Body of pancreas (tissue), 4 donors: ENCODE results near the gene GAL. TPM values are rescaled to one million over a fixed set of nuclear protein-coding genes. Genes with fewer than 3 reads are reported as not detected.

Source experiments
- ATAC-seq: fragments of 150-250 bp; one replicate; pipeline ENCODE4 v1.9.1; 2016
- DNase-seq, 4 donors: peaks; one replicate each; pipeline ENCODE4 v3.0.0-alpha.2; 2019
- H3K27ac ChIP-seq, 4 donors: fragments of 200-600 bp; sonication (generic); 1 replicate in 3 of 4; 2 replicates in 1 of 4; pipeline versions ENCODE4 v1.5.1 to v1.6.1; 2016 to 2019; ENCODE audit warnings: mild to moderate bottlenecking in 1 of 4, mixed read lengths in 1 of 4, moderate library complexity in 1 of 4
- H3K27me3 ChIP-seq, 2 donors: fragments of 200-600 bp; sonication (generic); one replicate each; pipeline ENCODE4 v1.6.0; 2016; ENCODE audit warnings: mild to moderate bottlenecking in 1 of 2
- H3K36me3 ChIP-seq, 2 donors: fragments of 200-600 bp; sonication (generic); replicated peaks in 1 of 2; 2 replicates each; pipeline ENCODE4 v1.5.1; 2016; ENCODE audit warnings: low read depth in 2 of 2; ENCODE audit not compliant: insufficient read depth in 1 of 2
- H3K4me1 ChIP-seq: fragments of 200-600 bp; sonication (generic); one replicate; pipeline ENCODE4 v1.6.0; 2016
- H3K4me3 ChIP-seq, 2 donors: fragments of 200-600 bp; sonication (generic); 1 replicate in 1 of 2; 2 replicates in 1 of 2; pipeline ENCODE4 v1.5.1; 2016 to 2019
- H3K9me3 ChIP-seq, 3 donors: fragments of 200-600 bp; sonication (generic); 1 replicate in 2 of 3; 2 replicates in 1 of 3; pipeline ENCODE4 v1.5.1; 2016
- POLR2A ChIP-seq, 3 donors: fragments of 450-650 bp; IDR thresholded peaks; one replicate each; pipeline ENCODE4 v1.6.1; 2016; ENCODE audit warnings: antibody characterized with exemption in 3 of 3, mild to moderate bottlenecking in 2 of 3
- WGBS, 2 donors: methylation state at CpG; one replicate each; pipeline ENCODE4 v1.1.5; 2017; 5-methylcytosine and 5-hydroxymethylcytosine counted together
- intact Hi-C: fragments of 100-400 bp; cut with DNase I; formaldehyde crosslinking; loops from one replicate; pipeline ENCODE4 v1.15.1; 2023
- total RNA-seq, 2 donors: library from RNA; depleted of rRNA; stranded (reverse); fragments of >200 nt; gene quantifications; one replicate each; pipeline ENCODE4 v1.1.0, GENCODE V29; 2016
- TF ChIP-seq, protein P1 (sequence below), 7 experiments: fragments of 450-650 bp in 4 of 7; fragments of 200-600 bp in 3 of 7; sonication (generic) in 3 of 7; IDR thresholded peaks; one replicate each; pipeline ENCODE4 v1.5.1; 2016 to 2019; ENCODE audit warnings: antibody characterized with exemption in 7 of 7

GAL gene
- total RNA-seq, 2 donors from 2014 or later: 3.4 to 5.9 TPM

- Histone ChIP-seq H3K9me3 (peaks cover 0 to 6% (median 0%) of the 10 kb centered on the region in 3 donors), H3K27me3 (no peaks in the 10 kb centered on the region), H3K27ac (no peak overlapping the region), H3K4me3 (no peak overlapping the region), H3K4me1 (no peaks in the 10 kb centered on the region), H3K36me3 (no peaks in the 10 kb centered on the region)
- no peak for ATAC-seq
- 79 to 80% methylated on average over 8 of the region's 8 CpGs for WGBS, 2 donors
- intact Hi-C loops: no loop called here
- TF ChIP-seq POLR2A (IDR thresholded peaks at IDR 0.05): no peak
- TF ChIP-seq, protein P1, sequence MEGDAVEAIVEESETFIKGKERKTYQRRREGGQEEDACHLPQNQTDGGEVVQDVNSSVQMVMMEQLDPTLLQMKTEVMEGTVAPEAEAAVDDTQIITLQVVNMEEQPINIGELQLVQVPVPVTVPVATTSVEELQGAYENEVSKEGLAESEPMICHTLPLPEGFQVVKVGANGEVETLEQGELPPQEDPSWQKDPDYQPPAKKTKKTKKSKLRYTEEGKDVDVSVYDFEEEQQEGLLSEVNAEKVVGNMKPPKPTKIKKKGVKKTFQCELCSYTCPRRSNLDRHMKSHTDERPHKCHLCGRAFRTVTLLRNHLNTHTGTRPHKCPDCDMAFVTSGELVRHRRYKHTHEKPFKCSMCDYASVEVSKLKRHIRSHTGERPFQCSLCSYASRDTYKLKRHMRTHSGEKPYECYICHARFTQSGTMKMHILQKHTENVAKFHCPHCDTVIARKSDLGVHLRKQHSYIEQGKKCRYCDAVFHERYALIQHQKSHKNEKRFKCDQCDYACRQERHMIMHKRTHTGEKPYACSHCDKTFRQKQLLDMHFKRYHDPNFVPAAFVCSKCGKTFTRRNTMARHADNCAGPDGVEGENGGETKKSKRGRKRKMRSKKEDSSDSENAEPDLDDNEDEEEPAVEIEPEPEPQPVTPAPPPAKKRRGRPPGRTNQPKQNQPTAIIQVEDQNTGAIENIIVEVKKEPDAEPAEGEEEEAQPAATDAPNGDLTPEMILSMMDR (IDR thresholded peaks at IDR 0.05): no peak
- no peak for DNase-seq
Measured at GRCh38 chr11:68654978-68655377, 29.4 kb upstream of the GAL start.

DNA sequence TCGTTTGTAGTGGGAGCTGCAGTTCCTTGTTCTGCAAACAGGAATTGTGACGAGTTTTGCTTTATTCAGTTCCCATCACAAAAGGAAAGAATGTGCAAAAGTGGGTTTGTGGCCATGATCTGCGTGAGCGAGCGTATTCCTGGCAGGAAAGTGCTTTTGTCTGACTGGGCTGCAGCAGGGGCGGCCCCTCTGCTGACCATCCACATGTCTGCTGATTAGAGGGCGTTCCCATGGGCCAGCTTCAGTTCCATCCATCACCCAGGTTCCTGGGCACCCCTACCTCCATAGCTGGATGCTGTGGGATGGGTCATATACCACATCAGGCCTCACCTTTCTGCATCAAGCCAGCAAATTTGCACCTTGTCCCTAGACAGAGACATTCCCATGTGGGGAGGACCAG, 28.9 kb upstream of the GAL start:
- no peaks in the 10 kb centered on the region for H3K27me3 ChIP-seq
- no peaks in the 10 kb centered on the region for H3K4me1 ChIP-seq
- ATAC-seq: no peak
- H3K36me3 ChIP-seq: no peaks in the 10 kb centered on the region
- no peak overlapping the region for H3K27ac ChIP-seq
- TF ChIP-seq, protein P1 (IDR thresholded peaks at IDR 0.05): no peak
- TF ChIP-seq POLR2A (IDR thresholded peaks at IDR 0.05): no peak
- intact Hi-C loops: no loop called here
- no peak overlapping the region for H3K4me3 ChIP-seq
- H3K9me3 ChIP-seq: peaks cover 0 to 6% (median 0%) of the 10 kb centered on the region in 3 donors
- 62 to 74% methylated on average over 6 to 7 of the region's 7 CpGs for WGBS, 2 donors
- no peak for DNase-seq

- no peaks in the 10 kb centered on the region for H3K4me1 ChIP-seq
- H3K27me3 ChIP-seq: no peaks in the 10 kb centered on the region
- 76 to 85% methylated on average over 6 to 8 of the region's 8 CpGs for whole genome bisulfite sequencing, 2 donors
- ATAC-seq (no peak), DNase-seq (no peak)
- no peak overlapping the region for H3K27ac ChIP-seq
- TF ChIP-seq POLR2A (IDR thresholded peaks at IDR 0.05): no peak
- H3K36me3 ChIP-seq: no peaks in the 10 kb centered on the region
- H3K9me3 ChIP-seq: peaks cover 0 to 6% (median 0%) of the 10 kb centered on the region in 3 donors
- intact Hi-C loops: no loop called here
- no peak overlapping the region for H3K4me3 ChIP-seq
Measured at GRCh38 chr11:68655806-68656205, 28.5 kb upstream of the GAL start.

GRCh38 chr11:68657021-68657780, 27.1 kb upstream of the GAL start:
- no peaks in the 10 kb centered on the region for H3K4me1 ChIP-seq
- ATAC-seq: no peak
- 81 to 82% methylated on average over 3 to 11 of the region's 11 CpGs for WGBS, 2 donors
- no peaks in the 10 kb centered on the region for H3K36me3 ChIP-seq
- H3K27me3 ChIP-seq: no peaks in the 10 kb centered on the region
- no peak overlapping the region for H3K4me3 ChIP-seq
- H3K27ac ChIP-seq: no peak overlapping the region
- intact Hi-C loops: no loop called here
- DNase-seq: no peak
- peaks cover 0 to 6% (median 0%) of the 10 kb centered on the region in 3 donors for H3K9me3 ChIP-seq
- TF ChIP-seq, protein P1 (IDR thresholded peaks at IDR 0.05): no peak
- no peak for TF ChIP-seq POLR2A (IDR thresholded peaks at IDR 0.05)

DNA sequence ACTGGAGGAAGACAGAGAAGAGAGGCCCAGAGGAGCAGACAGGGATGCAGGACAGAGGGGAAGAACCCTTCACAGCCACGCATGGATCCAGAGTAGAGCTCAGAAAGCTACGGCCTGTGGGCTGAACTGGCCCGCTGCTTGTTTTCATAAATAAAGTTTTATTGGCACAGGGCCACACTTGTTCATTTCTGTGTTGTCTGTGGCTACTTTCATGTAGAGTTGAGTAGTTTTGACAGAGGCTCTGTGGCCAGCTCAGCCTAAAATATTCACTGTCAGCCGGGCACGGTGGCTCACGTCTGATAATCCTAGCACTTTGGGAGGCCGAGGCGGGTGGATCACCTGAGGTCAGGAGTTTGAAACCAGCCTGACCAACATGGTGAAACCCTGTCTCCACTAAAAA, 26.2 kb upstream of the GAL start:
- TF ChIP-seq, protein P1 (IDR thresholded peaks at IDR 0.05): no peak
- TF ChIP-seq POLR2A (IDR thresholded peaks at IDR 0.05): no peak
- intact Hi-C loops: no loop called here
- H3K27ac ChIP-seq: no peak overlapping the region
- peaks cover 0 to 6% (median 0%) of the 10 kb centered on the region in 3 donors for H3K9me3 ChIP-seq
- H3K4me3 ChIP-seq: no peak overlapping the region
- no peaks in the 10 kb centered on the region for H3K4me1 ChIP-seq
- DNase-seq (no peak), ATAC-seq (no peak)
- H3K36me3 ChIP-seq: no peaks in the 10 kb centered on the region
- WGBS, 2 donors: 90 to 93% methylated on average over 8 of the region's 8 CpGs
- no peaks in the 10 kb centered on the region for H3K27me3 ChIP-seq
